Parathyroid adenoma (tissue), 2 donors: ENCODE measurements around the gene LLGL1.
A peak's percentile ranks its signal among the peaks of the same experiment; 100 is the strongest.

Experiments used
- H2AFZ ChIP-seq: fragments of 300-600 bp; sonication (generic); one replicate; pipeline ENCODE4 v1.7.0; 2017; ENCODE audit warnings: antibody characterized with exemption, mild to moderate bottlenecking
- H3K27ac ChIP-seq: fragments of 300-600 bp; sonication (generic); one replicate; pipeline ENCODE4 v1.7.0; 2017
- H3K27me3 ChIP-seq: fragments of 300-600 bp; sonication (generic); one replicate; pipeline ENCODE4 v1.7.0; 2017; ENCODE audit warnings: low read length; ENCODE audit not compliant: control insufficient read depth, insufficient read depth
- H3K36me3 ChIP-seq: fragments of 300-600 bp; sonication (generic); one replicate; pipeline ENCODE4 v1.7.0; 2017; ENCODE audit warnings: low read length; ENCODE audit not compliant: control insufficient read depth, insufficient read depth
- H3K4me1 ChIP-seq: fragments of 300-600 bp; sonication (generic); one replicate; pipeline ENCODE4 v1.7.0; 2017; ENCODE audit warnings: control low read depth
- H3K4me2 ChIP-seq: fragments of 300-600 bp; sonication (generic); one replicate; pipeline ENCODE4 v1.7.0; 2017; ENCODE audit warnings: low read length
- H3K4me3 ChIP-seq: fragments of 300-600 bp; sonication (generic); one replicate; pipeline ENCODE4 v1.7.0; 2017; ENCODE audit warnings: low read depth, low read length
- H3K79me2 ChIP-seq: fragments of 300-600 bp; sonication (generic); one replicate; pipeline ENCODE4 v1.7.0; 2017; ENCODE audit warnings: control low read depth
- H3K9ac ChIP-seq: fragments of 300-600 bp; sonication (generic); one replicate; pipeline ENCODE4 v1.7.0; 2017; ENCODE audit warnings: mild to moderate bottlenecking
- H3K9me3 ChIP-seq: fragments of 300-600 bp; sonication (generic); one replicate; pipeline ENCODE4 v1.7.0; 2017; ENCODE audit warnings: low read length; ENCODE audit not compliant: control insufficient read depth
- CTCF ChIP-seq: fragments of 300-600 bp; sonication (generic); IDR thresholded peaks from one replicate; pipeline ENCODE4 v1.7.0; 2017; ENCODE audit warnings: antibody characterized with exemption, mild to moderate bottlenecking
- donor health status: primary hyperparathyroidism.

LLGL1 gene

GRCh38 chr17:18247613-18248001 is 22.2 kb downstream of the LLGL1 start:
- no peak overlapping the region for H3K4me3 ChIP-seq
- no peak overlapping the region for H3K9ac ChIP-seq
- peaks cover 4% of the 10 kb centered on the region for H3K79me2 ChIP-seq
- H3K27ac ChIP-seq = no peak overlapping the region
- no peaks in the 10 kb centered on the region for H3K36me3 ChIP-seq
- H2AFZ ChIP-seq = no peak overlapping the region
- no peak for TF ChIP-seq CTCF
- H3K27me3 ChIP-seq = no peaks in the 10 kb centered on the region
- H3K9me3 ChIP-seq = no peaks in the 10 kb centered on the region
- no peak overlapping the region for H3K4me2 ChIP-seq
- no peaks in the 10 kb centered on the region for H3K4me1 ChIP-seq

- H3K9ac ChIP-seq = no peak overlapping the region
- no peaks in the 10 kb centered on the region for H3K27me3 ChIP-seq
- peak; percentile 71 for TF ChIP-seq CTCF
- H3K4me2 ChIP-seq = no peak overlapping the region
- H3K27ac ChIP-seq = no peak overlapping the region
- no peak overlapping the region for H2AFZ ChIP-seq
- no peaks in the 10 kb centered on the region for H3K4me1 ChIP-seq
- H3K9me3 ChIP-seq = no peaks in the 10 kb centered on the region
- peaks cover 8% of the 10 kb centered on the region for H3K79me2 ChIP-seq
- no peak overlapping the region for H3K4me3 ChIP-seq
- no peaks in the 10 kb centered on the region for H3K36me3 ChIP-seq
These were observed 22.9 kb downstream of the LLGL1 start for GRCh38 chr17:18248300-18248731.

- no peaks in the 10 kb centered on the region for H3K27me3 ChIP-seq
- no peaks in the 10 kb centered on the region for H3K9me3 ChIP-seq
- peaks cover 13% of the 10 kb centered on the region for H3K79me2 ChIP-seq
- H3K36me3 ChIP-seq = no peaks in the 10 kb centered on the region
- no peak overlapping the region for H3K9ac ChIP-seq
- H3K27ac ChIP-seq = no peak overlapping the region
- no peak overlapping the region for H2AFZ ChIP-seq
- H3K4me1 ChIP-seq = no peaks in the 10 kb centered on the region
- H3K4me2 ChIP-seq = no peak overlapping the region
- H3K4me3 ChIP-seq = no peak overlapping the region
- no peak for TF ChIP-seq CTCF
These were observed 23.4 kb downstream of the LLGL1 start for GRCh38 chr17:18248811-18249210.

- H3K4me2 ChIP-seq = no peak overlapping the region
- no peak overlapping the region for H3K9ac ChIP-seq
- H3K36me3 ChIP-seq = no peaks in the 10 kb centered on the region
- H3K27me3 ChIP-seq = no peaks in the 10 kb centered on the region
- no peak overlapping the region for H2AFZ ChIP-seq
- TF ChIP-seq CTCF = no peak
- peaks cover 23% of the 10 kb centered on the region for H3K79me2 ChIP-seq
- no peak overlapping the region for H3K4me3 ChIP-seq
- H3K4me1 ChIP-seq = no peaks in the 10 kb centered on the region
- H3K9me3 ChIP-seq = no peaks in the 10 kb centered on the region
- H3K27ac ChIP-seq = no peak overlapping the region
These were observed 24.8 kb downstream of the LLGL1 start for GRCh38 chr17:18250259-18250658.

GRCh38 chr17:18250708-18251107 is 25.3 kb downstream of the LLGL1 start:
- Histone ChIP-seq H3K9ac (no peak overlapping the region), H3K4me1 (no peaks in the 10 kb centered on the region), H3K4me2 (no peak overlapping the region), H3K27ac (no peak overlapping the region), H3K27me3 (no peaks in the 10 kb centered on the region), H3K4me3 (no peak overlapping the region), H3K79me2 (peaks cover 26% of the 10 kb centered on the region), H3K36me3 (no peaks in the 10 kb centered on the region), H2AFZ (no peak overlapping the region), H3K9me3 (no peaks in the 10 kb centered on the region)
- TF ChIP-seq CTCF = no peak
